Keratinocyte (primary cell): ENCODE results near the gene CERKL. TPM values are rescaled to one million over a fixed set of nuclear protein-coding genes. Genes with fewer than 3 reads are reported as not detected.

Experiments
- DNase-seq: peaks from one replicate; pipeline ENCODE4 v3.0.0-alpha.2; 2011; ENCODE audit warnings: low read depth, missing footprints, low spot score
- FAIRE-seq: peaks from 2 replicates; lab custom pipeline; 2011; peaks lifted over from hg19 to GRCh38; lab: Jason Lieb, UNC
- H2AFZ ChIP-seq: 2 replicates; pipeline ENCODE4 v1.6.0; 2012; ENCODE audit warnings: low read length, control low read depth, inconsistent platforms; ENCODE audit not compliant: control insufficient read depth
- H3K27ac ChIP-seq: 2 replicates; pipeline ENCODE4 v1.5.1; 2011; ENCODE audit warnings: low read length; ENCODE audit not compliant: control insufficient read depth, insufficient read depth
- H3K27me3 ChIP-seq: 3 replicates; pipeline ENCODE4 v1.6.0; 2011; ENCODE audit warnings: low read length; ENCODE audit not compliant: control insufficient read depth, insufficient read depth; ENCODE audit errors: extremely low read depth
- H3K36me3 ChIP-seq, 2 experiments: 2 replicates in 1 of 2; 3 replicates in 1 of 2; pipeline ENCODE4 v1.5.1; 2011; ENCODE audit warnings: low read length in 2 of 2, mild to moderate bottlenecking in 1 of 2; ENCODE audit not compliant: control insufficient read depth in 2 of 2, insufficient read depth in 2 of 2; ENCODE audit errors: extremely low read depth in 1 of 2
- H3K4me1 ChIP-seq: 3 replicates; pipeline ENCODE4 v1.5.1; 2011; ENCODE audit warnings: low read length; ENCODE audit not compliant: control insufficient read depth, insufficient read depth; ENCODE audit errors: extremely low read depth
- H3K4me2 ChIP-seq: 3 replicates; pipeline ENCODE4 v1.6.0; 2011; ENCODE audit warnings: low read depth, low read length; ENCODE audit not compliant: control insufficient read depth, insufficient read depth; ENCODE audit errors: extremely low read depth
- H3K4me3 ChIP-seq, 3 experiments: fragments of 200-600 bp in 1 of 3; sonication (generic) in 1 of 3; 2 replicates in 2 of 3; 3 replicates in 1 of 3; pipeline ENCODE4 v1.5.1; 2011 to 2016; ENCODE audit warnings: low read length in 3 of 3, mild to moderate bottlenecking in 3 of 3, control low read depth in 2 of 3, inconsistent platforms in 1 of 3, low read depth in 1 of 3, mixed read lengths in 1 of 3, mixed run types in 1 of 3, moderate library complexity in 1 of 3; ENCODE audit not compliant: control insufficient read depth in 2 of 3, insufficient read depth in 2 of 3; ENCODE audit errors: extremely low read depth in 1 of 3
- H3K79me2 ChIP-seq: 2 replicates; pipeline ENCODE4 v1.6.0; 2012; ENCODE audit warnings: low read length; ENCODE audit not compliant: control insufficient read depth, insufficient read depth
- H3K9ac ChIP-seq: 3 replicates; pipeline ENCODE4 v1.6.0; 2011; ENCODE audit warnings: low read length; ENCODE audit not compliant: control insufficient read depth, insufficient read depth; ENCODE audit errors: extremely low read depth
- H3K9me1 ChIP-seq: 3 replicates; pipeline ENCODE4 v1.6.0; 2011; ENCODE audit warnings: low read length; ENCODE audit not compliant: control insufficient read depth, insufficient read depth; ENCODE audit errors: extremely low read depth
- H3K9me3 ChIP-seq: 2 replicates; pipeline ENCODE4 v1.5.1; 2012; ENCODE audit warnings: low read depth, low read length; ENCODE audit not compliant: control insufficient read depth
- H4K20me1 ChIP-seq: 3 replicates; pipeline ENCODE4 v1.6.0; 2011; ENCODE audit warnings: low read length; ENCODE audit not compliant: control insufficient read depth, insufficient read depth; ENCODE audit errors: extremely low read depth
- EZH2 ChIP-seq: IDR thresholded peaks from one replicate; pipeline ENCODE4 v1.6.1; 2012; ENCODE audit warnings: inconsistent platforms, mild to moderate bottlenecking, low read length, moderate library complexity
- dilution Hi-C: fragments of 300-500 bp; cut with MboI; formaldehyde crosslinking; loops from one replicate; pipeline ENCODE4 v1.7.0; 2020; ENCODE audit warnings: low sequenced_read_pairs; ENCODE audit not compliant: extremely low pct_ligation_motif_present
- polyA plus RNA-seq, 5 experiments: library from polyadenylated mRNA; depleted of rRNA in 3 of 5; stranded (reverse) in 3 of 5; stranded (forward) in 1 of 5; unstranded in 1 of 5; fragments of >200 nt; gene quantifications; 1 replicate in 1 of 5; 2 replicates in 3 of 5; 3 replicates in 1 of 5; pipeline versions ENCODE4 v1.2.1 to v1.2.3, GENCODE V29; 2011 to 2012; ENCODE audit warnings: missing spikeins in 2 of 5, low read depth in 1 of 5, low replicate concordance in 1 of 5
- TF ChIP-seq, protein P1 (sequence below), 3 experiments: IDR thresholded peaks in 1 of 3; conservative IDR thresholded peaks in 1 of 3; optimal IDR thresholded peaks in 1 of 3; 2 replicates in 2 of 3; 3 replicates in 1 of 3; pipeline versions ENCODE3 to v1.5.1; 2011; ENCODE audit warnings: low read length in 3 of 3, mild to moderate bottlenecking in 3 of 3, moderate library complexity in 2 of 3, control low read depth in 1 of 3, inconsistent platforms in 1 of 3; ENCODE audit not compliant: insufficient read depth in 2 of 3; ENCODE audit errors: extremely low read depth in 1 of 3

The CERKL gene
- polyA plus RNA-seq, 1 donor (not counting 4 experiments of a cell fraction or from before 2014, with no cell fraction given), result 0.03 TPM

DNA sequence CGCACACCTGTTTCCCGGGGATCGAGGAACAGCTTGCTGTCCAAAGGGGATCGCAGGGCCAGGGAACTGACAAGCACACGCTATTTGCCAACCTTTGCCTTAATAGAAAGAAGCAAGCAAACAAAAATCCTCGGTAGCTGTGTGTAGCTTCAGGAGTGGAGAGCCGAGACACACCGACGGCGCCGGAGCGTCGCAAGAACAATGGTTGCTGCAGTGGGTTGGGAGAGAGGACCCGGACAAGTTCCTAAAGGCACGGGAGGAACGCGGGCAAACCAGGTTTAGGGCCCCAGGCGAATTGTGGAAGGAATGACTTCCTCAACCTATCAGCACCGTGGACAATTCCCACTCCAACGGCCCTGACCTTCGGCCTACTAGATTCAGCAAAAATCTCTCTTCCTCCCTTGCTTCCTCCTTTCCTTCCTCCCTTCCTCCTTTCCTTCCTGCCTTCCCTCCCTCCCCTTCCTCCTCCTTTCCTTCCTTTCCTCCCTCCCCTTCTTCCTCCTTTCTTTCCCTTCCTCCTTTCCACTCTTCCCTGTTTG is 28.3 kb upstream of the CERKL start:
- Histone ChIP-seq H3K4me1 (peaks cover 6% of the 10 kb centered on the region), H3K4me2 (no peak overlapping the region), H2AFZ (no peak overlapping the region), H4K20me1 (no peaks in the 10 kb centered on the region), H3K9me3 (no peaks in the 10 kb centered on the region), H3K4me3 (no peak overlapping the region), H3K9ac (no peak overlapping the region), H3K79me2 (no peaks in the 10 kb centered on the region), H3K27me3 (peaks cover 76% of the 10 kb centered on the region), H3K27ac (no peak overlapping the region), H3K36me3 (no peaks in the 10 kb centered on the region), H3K9me1 (no peaks in the 10 kb centered on the region)
- TF ChIP-seq EZH2, result peak; percentile 68
- TF ChIP-seq, protein P1, sequence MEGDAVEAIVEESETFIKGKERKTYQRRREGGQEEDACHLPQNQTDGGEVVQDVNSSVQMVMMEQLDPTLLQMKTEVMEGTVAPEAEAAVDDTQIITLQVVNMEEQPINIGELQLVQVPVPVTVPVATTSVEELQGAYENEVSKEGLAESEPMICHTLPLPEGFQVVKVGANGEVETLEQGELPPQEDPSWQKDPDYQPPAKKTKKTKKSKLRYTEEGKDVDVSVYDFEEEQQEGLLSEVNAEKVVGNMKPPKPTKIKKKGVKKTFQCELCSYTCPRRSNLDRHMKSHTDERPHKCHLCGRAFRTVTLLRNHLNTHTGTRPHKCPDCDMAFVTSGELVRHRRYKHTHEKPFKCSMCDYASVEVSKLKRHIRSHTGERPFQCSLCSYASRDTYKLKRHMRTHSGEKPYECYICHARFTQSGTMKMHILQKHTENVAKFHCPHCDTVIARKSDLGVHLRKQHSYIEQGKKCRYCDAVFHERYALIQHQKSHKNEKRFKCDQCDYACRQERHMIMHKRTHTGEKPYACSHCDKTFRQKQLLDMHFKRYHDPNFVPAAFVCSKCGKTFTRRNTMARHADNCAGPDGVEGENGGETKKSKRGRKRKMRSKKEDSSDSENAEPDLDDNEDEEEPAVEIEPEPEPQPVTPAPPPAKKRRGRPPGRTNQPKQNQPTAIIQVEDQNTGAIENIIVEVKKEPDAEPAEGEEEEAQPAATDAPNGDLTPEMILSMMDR (optimal IDR thresholded peaks at IDR 0.05 in 1 of 3, IDR thresholded peaks at IDR 0.05 in 1 of 3, conservative IDR thresholded peaks at IDR 0.05 in 1 of 3; ENCODE audit: extremely low read depth in 1 of 3, insufficient read depth in 2 of 3, low read length in 3 of 3), result no peak
- DNase-seq (no peak), FAIRE-seq (no peak)
- dilution Hi-C loops, result no loop called here

DNA sequence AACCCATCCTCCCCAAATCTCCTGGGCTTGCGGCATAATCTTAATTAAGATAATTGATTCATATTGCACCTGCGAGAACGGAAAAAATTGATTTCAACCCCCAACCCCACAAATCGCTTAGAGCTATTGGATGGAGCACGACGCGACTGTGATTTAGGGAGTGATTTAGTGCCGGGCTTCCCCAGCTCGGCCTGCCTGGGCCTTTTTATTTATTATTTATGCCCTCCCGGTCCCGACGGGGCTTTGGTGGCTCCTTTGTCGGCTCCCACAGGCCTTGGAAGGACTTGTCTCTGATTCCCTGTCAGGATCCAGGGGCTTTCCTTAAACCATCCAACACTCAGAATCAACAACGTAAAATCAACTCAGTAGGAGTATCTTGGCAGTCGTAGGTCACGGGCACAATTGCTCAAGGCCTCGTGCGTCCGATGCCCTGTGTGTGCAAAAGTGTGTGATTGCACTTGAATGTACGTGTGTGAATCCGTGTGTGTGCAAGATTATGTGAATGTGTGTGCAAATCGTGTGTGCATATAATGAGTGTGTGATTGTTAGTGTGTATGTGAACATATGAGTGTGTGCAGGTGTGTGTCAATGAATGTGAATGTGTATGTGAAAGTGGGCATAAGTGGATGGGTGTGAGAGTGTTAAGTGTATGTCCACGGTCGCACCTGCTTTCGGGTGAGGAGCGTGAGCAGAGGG is 27.7 kb upstream of the CERKL start:
- H4K20me1 ChIP-seq, result no peaks in the 10 kb centered on the region
- peaks cover 82% of the 10 kb centered on the region for H3K27me3 ChIP-seq
- H2AFZ ChIP-seq, result no peak overlapping the region
- H3K9me3 ChIP-seq, result no peaks in the 10 kb centered on the region
- H3K4me2 ChIP-seq, result no peak overlapping the region
- no peaks in the 10 kb centered on the region for H3K79me2 ChIP-seq
- dilution Hi-C loops, result no loop called here
- TF ChIP-seq, protein P1 (optimal IDR thresholded peaks at IDR 0.05 in 1 of 3, IDR thresholded peaks at IDR 0.05 in 1 of 3, conservative IDR thresholded peaks at IDR 0.05 in 1 of 3; ENCODE audit: extremely low read depth in 1 of 3, insufficient read depth in 2 of 3, low read length in 3 of 3), result no peak
- TF ChIP-seq EZH2, result no peak
- no peak overlapping the region for H3K4me3 ChIP-seq
- no peaks in the 10 kb centered on the region for H3K36me3 ChIP-seq
- no peaks in the 10 kb centered on the region for H3K9me1 ChIP-seq
- H3K9ac ChIP-seq, result no peak overlapping the region
- no peak for DNase-seq
- no peak overlapping the region for H3K27ac ChIP-seq
- no peak for FAIRE-seq
- H3K4me1 ChIP-seq, result peaks cover 6% of the 10 kb centered on the region
